ENCODE results near the gene MOB3B.
"Not testable (repeated sequence)": the region's sequence is repeated elsewhere in the genome, so short reads cannot be mapped to it uniquely, and the experiment has no call there.

MOB3B gene

DNA sequence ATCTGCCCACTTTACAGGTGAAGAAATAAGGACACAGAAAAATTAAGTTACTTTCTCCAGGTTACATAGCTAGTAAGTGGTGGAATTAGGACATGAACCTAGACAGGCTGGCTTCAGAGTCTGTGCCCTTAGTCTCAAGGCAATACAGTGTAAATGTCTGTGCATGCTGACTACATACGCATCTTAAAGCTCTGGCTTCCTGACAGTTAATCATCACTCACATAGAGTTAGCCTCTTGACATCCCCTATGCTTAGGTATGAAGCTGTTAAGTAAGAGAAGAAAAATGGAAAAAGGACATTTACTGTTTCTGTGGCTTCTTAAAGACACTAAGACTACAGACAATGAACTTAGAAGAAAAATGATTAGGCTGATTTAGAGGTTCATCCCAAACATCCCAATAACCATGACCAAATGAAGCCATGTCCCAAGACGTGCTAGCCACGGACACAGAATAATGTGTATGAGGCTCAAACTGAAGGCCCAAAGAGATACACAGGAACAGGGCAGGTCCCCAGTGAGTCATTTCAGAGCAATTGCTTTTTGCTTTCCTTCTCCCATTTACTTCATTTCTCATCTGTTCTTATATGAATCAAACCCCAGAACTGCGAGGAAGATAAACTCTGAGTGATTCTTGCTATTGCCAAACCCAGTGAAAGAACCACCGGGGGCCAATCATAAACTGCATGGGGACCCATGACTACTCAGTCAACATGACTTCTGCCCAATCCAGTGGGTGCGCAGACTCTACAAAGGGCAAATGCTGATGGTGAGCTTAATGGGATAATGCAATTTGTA is 105.5 kb downstream of the MOB3B start:
- no peak for DNase-seq (ENCODE audit: low read depth)

DNA sequence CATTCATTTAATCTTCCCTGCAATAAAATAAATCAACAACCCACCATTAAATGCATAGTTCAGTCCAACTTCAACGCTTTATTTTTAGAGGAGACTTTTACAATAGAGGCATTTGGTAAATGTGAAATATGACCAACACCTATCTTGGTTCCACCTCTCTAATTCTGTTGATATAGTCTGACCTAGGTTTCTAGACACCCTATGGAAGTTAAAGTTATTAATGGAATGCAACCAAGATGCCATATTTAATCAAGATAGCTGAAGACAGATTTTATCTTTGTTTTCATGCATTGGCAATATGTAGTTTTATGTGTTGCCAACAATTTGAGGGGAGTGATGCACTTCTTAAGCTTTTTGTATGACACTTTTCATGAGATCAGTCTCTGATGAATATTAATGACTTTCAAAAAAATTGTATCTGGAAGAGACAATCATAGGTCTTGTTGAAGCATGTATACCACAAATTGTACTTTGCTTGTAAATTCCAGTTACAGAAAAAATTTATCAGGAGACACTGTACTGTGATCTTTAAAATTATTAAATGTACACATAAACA is 107.3 kb downstream of the MOB3B start:
- DNase-seq (ENCODE audit: low read depth), result no peak

DNA sequence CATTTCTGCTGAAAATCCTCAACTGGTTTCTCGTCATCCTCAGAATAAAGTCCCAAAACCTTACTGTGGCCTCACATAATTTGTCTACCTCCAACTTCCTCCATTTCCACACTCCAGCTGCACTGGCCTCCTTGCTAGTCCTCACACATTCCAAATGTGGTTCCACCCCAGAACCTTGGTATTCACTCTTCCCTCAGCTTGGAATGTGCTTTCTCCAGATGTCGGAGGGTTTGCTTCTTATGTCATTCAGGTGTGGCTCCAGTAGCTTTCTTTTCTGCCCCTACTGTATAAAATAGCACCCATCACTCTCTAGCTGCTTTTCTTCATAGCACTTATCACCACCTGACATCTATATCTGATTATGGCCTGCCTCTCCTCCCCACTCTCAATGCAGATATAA is 108.0 kb downstream of the MOB3B start:
- no peak for DNase-seq (ENCODE audit: low read depth)

DNA sequence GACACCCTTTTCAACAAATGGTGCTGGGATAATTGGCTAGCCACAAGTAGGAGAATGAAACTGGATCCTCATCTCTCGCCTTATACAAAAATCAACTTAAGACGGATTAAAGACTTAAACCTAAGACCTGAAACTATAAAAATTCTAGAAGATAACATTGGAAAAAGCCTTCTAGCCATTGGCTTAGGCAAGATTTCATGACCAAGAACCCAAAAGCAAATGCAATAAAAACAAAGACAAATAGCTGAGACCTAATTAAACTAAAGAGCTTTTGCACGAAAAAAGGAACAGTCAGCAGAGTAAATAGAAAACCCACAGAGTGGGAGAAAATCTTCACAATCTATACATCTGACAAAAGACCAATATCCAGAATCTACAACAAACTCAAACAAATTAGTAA is 110.1 kb downstream of the MOB3B start:
- not testable (repeated sequence) for DNase-seq (ENCODE audit: low read depth)

DNA sequence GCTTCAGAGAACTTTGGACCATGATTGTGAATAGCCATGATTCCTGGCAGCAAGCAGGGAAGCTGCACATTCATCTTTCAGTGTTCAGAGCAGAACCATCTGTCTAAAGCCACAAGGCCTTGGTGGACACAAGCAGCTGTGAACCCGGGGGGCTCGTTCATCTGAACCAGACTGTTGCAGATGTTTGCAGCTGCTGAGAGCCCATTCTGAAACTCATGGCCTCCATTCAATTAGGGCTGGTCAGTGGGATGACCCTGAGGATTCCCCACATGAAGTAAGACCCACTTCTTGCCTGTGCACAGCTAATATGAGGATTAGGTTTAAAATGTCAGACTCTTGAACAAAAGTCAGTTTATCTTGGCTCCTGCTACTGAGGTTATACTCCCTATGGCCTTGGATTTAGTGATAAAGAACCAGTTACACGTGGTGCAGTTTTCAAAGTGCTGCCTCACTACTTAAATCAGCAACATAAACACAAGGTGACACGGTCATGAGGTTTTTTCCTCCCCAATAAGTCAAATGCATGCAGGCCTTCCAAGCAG is 115.3 kb downstream of the MOB3B start:
- no peak for DNase-seq (ENCODE audit: low read depth)

DNA sequence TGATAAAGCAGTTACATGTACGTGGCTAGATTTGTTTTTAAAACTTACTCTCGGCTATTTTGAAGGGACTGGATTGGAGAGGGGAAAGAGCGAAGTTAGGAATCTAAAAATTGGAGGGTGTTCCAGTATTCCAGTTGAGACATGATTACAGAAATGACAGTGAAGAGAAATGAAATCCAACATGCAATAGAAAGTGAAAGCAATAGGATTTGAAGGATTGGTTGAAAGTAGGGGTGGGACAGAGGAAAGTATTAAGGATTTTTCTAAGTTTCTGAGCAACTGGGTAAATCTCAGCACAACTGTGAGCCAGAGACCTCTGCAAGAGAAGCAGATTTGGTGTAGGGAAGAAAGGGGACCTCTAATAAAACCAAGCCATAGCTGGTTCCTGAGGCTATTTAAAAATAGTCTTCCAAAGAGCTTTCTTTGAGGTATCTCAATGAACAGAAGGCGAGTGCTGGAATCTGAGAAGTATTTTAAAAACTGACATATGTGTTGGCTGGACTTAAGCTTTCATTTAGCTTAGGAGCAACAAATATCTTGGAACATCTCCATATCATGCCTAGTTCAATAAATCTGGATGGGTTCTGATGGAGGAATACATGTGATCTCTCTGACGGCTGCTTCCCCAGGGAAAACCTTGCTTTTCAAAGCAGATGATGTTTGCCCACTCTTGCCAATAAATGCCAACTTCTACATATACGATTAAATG is 115.9 kb downstream of the MOB3B start:
- DNase-seq (ENCODE audit: low read depth), result no peak

DNA sequence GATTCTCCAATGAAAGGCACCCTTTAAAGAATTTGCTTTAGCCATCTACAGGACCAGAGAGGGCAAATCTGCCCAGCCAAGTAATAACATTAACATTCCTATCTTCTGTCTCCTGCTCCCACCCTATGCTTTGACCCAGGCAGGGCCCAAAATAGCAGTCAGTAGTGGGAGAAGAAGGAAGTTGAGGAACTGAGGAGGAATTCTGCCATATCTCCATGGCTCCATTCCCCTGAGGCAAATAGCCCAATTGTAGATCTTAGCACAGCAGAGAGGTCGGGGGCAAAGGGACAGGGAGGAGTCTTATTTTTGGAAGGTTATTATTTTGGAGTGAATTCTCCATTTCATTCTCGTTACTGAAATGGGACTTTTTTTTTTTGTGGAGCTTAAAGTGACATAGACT is 116.7 kb downstream of the MOB3B start:
- DNase-seq (ENCODE audit: low read depth), result no peak

DNA sequence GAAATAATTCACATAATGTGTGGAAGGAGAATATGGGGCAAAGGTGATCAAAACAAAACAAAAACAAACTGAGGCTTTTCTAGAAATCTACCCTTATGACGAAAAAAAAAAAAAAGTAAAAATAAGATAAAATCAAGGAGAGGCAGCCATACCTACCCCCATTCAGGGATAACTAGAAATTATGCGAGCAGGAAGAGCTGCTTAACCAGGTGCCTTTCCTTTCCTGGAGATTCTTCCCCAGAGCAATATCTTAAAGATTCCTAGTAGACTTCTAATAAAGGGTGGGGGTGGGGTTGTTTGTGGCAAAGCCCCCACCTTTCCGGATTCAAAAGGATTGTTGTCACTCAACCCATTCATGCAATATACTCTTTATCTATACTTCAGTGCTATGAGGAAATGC is 117.5 kb downstream of the MOB3B start:
- no peak for DNase-seq (ENCODE audit: low read depth)

DNA sequence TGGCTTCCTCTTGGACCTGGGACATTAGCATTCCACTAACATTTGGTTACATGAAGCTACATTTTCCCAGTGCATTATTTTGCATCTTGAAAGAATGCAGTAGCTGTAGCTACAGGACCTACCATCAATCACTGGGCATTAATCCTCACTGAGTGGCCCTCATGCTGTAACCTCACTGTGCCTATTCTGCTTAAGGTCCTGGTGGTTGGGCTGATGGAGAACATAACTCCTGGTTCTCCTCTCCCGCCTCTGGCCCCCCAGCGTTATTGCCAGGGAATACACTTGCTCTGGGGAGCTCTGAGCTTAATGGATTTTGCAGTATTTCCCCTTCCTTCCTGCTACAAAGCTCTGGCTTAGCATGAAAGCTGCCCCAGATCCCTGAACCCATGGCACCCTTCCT is 121.1 kb downstream of the MOB3B start:
- DNase-seq (ENCODE audit: low read depth), result no peak

DNA sequence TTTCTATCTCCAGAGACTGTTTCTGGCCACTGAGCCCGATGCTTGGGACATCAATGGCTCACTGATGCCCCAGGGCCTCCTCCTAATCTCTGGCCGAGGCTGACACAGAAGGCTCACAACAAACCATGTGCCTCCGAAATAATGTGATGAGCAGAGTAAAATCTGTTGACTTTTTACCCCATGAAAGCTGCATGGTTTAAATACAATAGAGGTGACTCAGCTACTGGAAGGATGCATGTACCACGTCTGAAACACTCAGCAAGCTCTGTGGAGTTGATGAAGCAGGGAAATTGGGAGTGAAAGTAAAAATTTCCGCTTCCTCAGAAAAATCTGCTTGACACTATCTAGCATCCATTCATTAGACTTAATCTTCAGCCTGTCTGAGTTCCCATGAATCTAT is 121.6 kb downstream of the MOB3B start:
- no peak for DNase-seq (ENCODE audit: low read depth)

DNA sequence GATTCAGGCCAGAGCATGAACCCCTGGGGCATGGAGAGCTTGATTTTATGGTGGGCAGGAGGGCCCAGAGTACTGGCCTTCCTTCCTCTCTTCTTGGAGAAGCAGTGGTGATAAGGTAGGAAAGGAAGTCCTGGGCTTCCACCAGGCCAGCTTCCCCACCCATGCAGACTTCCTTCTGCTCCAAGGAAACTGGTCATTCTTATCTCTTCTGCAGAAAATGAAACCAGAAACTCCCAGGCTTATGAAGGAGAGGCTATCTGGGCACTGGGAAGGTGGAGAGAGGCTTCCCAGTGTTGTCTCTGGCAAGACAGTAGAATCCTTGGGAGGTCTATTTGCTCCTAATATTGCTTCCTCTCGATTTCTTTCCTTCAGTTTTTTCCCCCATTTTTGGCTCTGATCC is 122.1 kb downstream of the MOB3B start:
- DNase-seq (ENCODE audit: low read depth), result no peak

DNA sequence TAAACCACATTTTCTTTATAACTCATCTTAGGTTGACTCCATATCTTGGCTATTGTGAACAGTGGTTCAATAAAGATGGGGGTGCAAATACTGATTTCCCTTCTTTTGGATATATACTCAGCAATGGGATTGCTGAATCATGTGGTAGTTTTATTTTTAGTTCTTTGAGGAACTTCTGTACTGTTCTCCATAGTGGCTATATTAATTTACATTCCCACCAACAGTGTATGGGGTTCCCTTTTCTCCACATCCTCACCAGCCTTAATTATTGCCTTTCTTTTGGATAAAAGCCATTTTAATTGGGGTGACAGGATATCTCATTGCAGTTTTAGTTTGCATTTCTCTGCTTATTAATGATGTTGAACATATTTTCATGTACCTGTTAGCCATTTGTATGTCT is 125.0 kb downstream of the MOB3B start:
- DNase-seq (ENCODE audit: low read depth), result no peak

DNA sequence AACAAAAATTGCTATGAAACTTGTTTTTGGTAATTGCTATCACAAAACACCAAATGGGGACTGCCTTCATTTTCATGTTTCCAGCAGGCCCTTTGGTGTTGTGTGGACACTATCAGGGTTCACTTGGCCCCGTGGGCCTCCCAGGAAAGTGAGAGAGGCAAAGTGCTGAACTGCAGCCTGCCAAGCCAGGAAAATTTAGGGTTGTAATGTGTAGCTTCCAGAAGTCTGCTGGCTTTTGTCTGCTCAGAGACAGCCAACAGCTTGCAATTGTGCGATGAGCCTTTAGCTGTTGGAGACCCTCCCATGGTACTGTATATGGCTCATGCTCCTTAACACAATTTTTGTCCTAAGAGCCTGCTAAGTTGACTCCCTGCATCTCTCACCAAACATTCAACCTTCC is 127.0 kb downstream of the MOB3B start:
- DNase-seq (ENCODE audit: low read depth), result no peak

DNA sequence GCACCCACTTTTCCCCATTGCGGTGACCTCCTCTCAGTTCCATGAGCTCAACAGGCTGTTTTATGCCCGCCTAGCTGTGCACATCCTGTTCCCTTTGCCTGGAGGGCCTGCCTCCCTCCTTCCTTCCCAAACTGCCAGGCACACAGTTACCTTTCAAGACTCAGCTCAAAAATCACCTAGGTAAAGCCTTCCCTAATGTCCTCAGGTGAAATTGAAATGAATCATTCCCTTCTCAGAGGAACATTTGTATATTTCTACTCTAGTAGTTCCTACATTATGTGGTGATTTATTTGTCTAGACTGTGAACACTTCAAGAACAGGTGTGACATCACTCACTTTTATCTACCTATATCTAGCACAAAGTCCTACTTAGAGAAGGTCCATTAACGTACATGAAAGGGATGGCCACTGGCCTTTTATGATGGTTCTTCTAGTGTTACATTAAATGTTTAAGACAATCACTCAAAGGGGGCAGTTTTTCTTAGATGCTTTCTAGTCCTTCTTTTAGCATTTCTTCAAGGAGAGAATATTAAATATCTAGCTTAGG is 129.2 kb downstream of the MOB3B start:
- DNase-seq (ENCODE audit: low read depth), result no peak

DNA sequence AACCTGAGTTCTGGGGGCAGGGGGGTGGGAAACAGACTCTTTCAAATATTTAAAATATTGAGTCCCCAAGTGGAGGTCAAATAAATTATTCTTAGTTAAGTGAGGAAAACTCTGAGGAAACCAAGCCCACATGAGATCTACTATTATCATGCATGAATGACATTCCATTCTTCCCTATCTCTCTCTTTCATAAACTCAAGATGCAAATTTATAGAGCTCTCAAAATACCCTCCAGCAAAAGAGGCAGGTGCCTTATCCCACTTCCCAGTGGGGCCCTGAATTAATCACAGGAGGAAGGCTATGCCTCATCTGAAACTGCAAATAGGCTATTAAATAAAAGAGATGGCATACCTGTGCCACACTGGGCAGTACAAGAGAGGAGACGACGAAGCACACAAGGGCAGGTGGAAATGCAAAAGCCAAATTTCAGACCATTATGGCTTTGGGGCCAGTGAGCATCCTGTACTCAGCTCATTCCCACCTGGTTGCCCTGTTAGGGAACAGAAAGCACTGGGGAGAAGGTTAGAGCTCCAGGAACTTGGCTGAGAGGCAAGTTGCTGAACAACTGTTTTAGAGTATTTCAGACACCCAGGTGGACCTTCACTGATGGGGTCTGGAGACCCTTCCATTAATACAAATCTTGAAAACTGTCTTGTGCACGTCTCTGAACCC is 130.5 kb downstream of the MOB3B start:
- DNase-seq (ENCODE audit: low read depth), result no peak

DNA sequence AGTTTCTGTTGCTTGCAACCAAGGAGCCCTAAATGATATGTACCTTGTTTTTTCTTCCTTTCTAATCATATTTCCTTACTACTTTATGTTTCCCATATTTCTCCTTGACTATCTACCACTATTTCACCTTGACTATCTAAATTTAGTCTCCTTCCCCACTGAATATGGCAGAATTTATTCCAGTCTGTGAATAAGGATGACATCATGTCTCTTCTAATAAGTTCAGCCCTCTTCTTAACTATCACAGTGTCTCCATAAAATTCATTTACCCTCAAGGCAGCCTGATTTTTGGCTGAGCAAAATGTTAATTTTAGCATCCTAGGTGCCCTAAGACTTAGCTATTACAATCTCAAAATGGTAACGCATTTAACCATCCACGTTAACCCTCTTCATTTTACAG is 133.1 kb downstream of the MOB3B start:
- no peak for DNase-seq (ENCODE audit: low read depth)

DNA sequence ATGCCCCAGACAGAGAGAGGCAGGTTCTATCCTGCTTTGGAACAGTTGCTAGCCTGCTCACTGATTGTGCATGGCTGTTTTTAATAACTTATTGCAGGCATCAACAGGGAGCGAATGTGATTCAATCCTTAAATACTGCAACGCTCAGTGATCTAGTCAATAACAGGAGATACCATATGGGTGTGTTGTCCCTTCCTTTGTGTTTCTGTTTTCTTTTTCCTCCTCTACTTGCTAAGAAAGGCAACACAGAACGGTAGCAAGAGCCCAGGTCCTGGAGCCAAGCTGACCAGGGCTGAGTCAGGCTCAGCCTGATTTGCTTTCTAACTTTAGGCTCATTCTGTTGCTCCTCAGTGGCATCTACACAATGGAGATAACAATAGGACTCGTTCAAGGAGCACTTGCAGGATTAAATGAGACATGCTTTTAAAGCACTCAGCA is 134.1 kb downstream of the MOB3B start:
- no peak for DNase-seq (ENCODE audit: low read depth)

DNA sequence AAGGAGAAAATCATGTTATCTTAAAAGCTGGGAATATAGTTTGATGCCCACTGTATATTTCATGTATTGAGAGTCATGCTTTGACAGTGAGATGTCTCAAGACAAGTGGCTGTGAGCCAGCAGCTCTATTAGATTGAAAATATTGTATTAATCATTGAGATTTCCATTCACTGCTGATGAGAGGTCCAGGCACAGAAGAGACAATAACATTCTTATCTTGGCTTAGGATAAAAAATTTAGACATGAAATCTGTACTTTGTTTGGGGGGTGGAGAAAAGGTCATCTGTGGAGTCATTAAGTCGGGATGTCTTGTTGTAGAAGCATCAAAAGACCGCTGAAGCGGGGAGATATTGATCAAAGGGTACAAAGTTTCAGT is 134.8 kb downstream of the MOB3B start:
- DNase-seq (ENCODE audit: low read depth), result no peak

DNA sequence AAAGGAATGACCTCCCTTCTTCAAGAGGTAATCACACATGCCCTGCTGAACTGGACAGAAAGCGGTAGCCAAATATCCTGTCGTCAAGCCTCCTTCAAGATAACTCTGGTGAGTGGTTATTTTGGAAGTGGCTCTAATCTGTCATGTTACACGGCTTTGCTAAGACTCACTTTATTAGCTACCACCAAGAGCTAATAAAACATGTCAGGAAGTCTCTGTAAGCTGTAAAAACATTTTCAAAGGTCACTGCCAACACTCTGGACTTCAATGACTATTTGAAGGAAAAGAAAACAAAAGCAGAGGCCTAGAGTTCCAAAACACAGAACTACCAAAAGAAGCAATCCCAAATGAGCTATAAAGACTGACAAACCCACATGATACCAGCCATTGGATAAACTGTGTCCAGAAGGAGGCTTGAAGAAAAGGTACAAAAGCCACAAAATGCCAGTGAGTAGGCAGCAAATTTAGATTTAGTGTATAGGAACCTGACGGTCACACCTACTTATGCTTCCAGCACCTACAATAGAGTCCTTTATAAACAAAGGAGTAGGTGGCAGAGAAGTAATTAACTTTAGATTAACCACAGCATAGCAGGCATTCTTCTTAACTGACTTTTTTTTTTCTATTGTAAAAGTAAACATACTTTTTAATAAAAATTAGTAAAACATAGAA is 135.3 kb downstream of the MOB3B start:
- no peak for DNase-seq (ENCODE audit: low read depth)

DNA sequence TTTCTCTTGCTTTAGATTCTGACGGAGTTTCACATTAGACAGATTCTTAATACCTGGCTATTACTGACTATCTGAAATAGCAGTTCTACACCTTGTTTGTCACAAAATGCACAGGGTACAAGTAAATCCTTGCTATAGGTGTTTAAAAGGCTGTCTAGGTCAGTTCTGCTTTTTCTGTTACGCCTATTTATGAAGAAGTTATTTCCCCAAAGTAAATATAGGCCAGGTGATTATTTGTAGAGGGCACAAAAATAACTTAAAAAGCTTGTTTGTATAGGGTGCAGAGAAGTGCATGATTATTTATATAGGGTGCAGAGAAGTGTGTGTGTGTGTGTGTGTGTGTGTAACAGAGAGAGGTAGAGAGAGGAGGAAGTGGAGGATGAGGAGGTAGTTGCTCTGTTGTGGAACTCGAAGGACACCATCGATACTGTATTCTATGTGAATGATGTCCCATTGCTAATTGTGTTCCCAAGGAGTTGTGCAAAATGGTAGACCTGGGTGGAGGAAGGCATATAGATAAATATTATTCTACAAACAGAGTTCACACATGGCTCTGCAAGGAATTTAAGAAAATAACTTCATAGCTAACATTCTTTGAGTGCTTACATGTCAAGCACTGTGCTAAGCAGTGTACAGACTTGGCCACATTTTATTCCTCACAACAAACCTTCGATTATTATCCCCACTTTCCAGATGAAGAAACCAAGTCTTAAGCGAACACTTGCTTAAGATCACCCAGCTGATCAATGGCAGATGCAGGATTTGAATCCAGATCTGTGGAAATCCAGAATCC is 136.4 kb downstream of the MOB3B start:
- no peak for DNase-seq (ENCODE audit: low read depth)

DNA sequence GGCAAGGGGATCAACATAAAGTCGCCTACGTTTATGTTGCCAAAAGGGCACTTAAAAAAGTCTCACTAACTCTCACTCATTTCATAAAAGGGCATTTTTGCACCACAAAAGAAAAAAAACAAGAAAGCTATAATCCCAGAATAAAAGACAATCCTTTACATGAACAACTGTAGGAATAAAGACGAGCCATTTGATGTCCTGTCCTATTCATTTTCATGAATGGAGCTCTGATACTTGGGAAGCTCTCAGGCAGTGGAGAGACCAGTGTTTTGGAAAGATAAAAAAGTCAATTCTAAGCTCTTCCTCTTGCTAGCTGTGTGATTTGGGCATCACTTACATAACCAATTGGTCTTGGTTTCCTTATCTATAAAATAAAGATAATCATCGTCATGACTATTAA is 137.2 kb downstream of the MOB3B start:
- no peak for DNase-seq (ENCODE audit: low read depth)

Measured in stimulated activated CD8-positive, alpha-beta memory T cell treated with anti-CD3 and anti-CD28 coated beads, Interleukin-15, amount 100 ng/mL, for 1 hour (primary cell).